ENCODE results near the gene TSPYL4.

Gene TSPYL4

DNA sequence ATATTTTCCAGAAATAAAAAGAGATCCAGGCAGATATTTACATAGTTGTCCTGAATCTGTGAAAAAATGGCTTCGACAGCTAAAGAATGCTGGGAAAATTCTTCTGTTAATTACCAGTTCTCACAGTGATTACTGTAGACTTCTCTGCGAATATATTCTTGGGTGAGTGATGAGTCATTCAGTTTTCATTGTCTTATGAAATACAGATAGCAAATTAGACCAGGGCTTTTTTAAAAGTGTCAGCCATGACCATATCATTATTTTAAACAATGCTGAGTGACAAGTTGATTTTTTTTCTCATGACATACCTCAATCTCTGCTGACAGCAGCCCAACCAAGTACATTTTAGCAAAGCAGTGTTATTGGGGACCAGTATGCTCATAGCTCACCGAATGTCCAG lies 32.8 kb downstream of the TSPYL4 start:
- no peak for DNase-seq

- no peak for DNase-seq
These were observed 35.0 kb downstream of the TSPYL4 start for GRCh38 chr6:116218866-116219265.

DNA sequence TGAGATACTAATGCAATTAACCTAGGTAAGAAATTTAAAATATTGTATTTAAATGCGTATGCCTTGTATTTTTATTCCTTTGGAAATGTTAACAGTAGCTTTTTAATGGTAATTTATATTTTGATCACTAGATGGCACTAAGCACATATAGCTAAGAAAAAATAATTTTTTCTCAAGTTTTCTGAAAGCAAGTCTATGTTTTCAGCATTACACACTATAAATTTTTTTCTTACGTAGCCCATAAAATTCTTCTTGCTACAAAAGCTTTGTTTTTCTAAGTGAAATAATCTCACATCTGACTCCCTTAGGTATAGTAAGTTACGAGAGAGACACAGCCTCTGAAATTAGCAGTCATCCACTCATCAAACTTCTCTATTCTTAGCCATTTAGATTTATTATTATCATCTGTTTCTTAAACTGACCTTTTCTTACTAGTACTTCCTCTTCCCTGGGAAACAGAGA lies 35.7 kb downstream of the TSPYL4 start:
- no peak for DNase-seq

DNA sequence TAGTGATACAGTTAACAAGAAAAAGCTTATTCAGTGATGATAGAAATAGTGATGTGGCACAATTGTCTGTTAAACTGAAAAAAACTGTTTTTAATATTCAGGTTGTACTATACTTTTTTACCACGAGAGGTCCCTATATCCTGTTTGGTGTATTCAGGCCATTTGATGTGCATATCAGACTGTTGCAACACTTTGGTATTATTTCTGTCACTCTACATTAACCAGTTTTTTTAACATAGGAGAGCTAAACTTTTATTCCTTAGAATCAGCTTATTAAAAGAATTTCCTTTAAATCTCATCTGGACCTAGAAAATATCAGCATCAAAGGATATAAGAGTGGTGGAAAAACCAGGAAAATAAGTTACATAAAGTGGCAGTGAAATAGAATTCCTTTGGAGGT lies 36.8 kb downstream of the TSPYL4 start:
- no peak for DNase-seq

DNA sequence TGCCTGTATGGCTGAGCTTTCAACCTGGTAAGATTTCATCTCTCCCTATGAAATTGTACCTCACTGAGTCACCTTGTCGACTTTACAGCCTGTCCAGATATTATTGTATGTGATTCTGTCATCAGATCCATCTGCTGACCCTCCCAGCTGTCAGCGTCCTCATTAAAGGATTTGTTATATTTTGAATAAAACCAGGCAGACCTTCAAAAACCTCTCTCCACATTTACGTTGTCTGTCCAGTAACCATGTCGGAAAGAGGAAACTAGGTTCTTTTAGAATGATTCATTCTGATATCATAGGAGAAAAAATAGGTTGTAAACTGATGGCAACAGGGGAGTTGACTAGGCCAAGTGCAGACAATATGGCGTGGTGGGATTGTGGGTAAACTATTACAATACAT lies 38.5 kb downstream of the TSPYL4 start:
- no peak for DNase-seq

GRCh38 chr6:116214681-116215080 lies 39.2 kb downstream of the TSPYL4 start:
- DNase-seq, result no peak

- DNase-seq, result no peak
These were observed 43.0 kb downstream of the TSPYL4 start for GRCh38 chr6:116210750-116211425.

GRCh38 chr6:116210316-116210715 lies 43.6 kb downstream of the TSPYL4 start:
- no peak for DNase-seq

DNA sequence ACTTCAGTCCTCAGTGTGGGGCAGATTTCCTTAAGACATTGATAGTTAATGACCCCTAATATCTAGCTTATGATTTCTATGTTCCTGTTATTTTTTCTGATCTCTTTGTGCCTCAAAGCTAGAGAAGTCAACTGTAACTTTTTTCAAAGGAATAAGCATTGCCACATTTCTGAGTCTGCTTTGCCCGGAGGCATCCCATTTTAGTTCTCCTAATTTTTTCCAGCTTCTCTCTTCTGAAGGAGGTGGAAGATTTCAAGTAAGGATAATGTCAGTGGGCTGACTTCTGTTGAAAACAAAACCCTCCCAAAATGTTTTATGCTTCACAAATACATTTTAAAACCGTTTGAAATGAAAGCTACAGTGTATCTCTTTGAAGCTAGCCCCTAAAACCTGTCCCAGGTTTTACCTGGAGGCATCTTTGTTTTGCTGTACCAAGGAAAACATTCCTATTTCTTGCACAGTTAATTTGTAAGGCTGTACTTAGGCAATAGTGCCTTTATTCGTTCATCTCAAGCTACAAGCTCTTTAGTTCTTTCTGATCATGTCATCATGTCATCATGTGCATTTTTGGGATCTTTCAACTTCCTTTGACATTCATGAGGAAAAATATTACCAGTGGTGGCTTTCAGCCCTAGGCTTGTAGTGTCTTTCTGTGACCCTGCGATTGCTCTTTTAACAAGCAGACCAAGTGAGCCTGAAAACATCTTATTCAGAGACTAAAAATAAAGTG lies 45.7 kb downstream of the TSPYL4 start:
- no peak for DNase-seq

DNA sequence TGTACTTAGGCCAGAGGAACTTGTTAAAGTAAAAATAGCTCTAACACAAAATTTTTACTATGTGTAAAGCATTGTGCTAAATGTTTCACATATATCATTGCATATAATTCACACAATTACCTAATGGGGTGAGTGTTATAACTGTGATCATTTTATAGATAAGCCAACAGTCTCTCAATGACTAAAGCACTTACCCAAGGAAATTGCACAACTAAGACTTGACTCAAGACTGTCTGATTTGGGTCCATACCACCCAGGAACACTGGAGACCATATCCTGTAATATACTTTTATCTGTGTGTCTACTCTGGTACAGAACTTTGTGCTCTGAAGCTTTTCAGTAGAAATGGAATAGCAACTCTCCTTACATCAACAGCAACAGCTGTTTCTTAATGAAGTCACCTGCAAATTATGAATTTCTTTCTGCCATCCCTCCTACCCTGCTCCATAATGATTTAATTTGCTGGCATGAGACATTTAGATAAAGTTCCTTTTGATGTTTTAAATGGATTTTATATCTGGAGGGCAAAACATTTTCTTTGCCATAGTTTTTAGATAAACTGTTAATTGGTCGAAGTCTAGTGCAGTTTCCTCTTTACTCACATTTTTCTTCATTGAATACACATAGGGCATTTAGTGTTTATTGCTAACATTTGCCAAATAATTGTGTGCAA lies 47.5 kb downstream of the TSPYL4 start:
- DNase-seq, result no peak

DNA sequence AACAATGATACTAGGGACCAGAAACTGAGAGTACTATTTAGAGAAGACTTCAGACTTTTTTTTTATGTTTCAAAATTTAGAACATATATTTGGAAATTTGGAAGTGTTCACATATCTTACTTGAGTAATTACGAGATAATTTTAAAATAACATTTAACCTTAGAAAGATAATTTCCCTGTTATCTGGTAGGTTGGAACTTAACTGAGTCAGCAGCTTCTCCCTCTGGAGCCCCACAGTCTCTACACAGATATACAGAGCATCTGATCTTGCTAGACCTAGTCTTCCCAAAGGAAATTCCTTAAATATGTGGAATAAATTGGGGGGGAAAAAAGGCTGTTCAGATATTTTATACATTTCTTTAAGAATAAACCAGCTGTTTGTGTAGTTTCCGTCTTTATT lies 48.6 kb downstream of the TSPYL4 start:
- no peak for DNase-seq

DNA sequence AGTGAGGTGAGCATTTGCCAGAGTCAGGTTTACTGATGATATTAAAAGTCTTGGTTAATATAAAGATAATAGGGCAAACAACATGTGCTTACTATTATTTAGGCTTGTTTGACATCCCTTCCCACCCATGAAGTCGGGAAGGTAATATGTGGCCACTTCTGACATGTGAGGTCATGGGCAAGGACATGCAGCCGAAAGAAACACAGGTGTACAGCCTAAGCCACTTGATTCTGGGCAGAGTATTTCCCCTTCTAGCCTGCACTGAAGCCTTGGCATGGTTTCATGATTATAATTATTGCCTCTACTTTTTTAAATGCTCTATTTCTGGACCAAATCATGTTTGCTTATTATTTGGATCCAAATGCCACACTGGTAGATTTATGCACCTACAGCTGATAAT lies 52.3 kb downstream of the TSPYL4 start:
- DNase-seq, result no peak

DNA sequence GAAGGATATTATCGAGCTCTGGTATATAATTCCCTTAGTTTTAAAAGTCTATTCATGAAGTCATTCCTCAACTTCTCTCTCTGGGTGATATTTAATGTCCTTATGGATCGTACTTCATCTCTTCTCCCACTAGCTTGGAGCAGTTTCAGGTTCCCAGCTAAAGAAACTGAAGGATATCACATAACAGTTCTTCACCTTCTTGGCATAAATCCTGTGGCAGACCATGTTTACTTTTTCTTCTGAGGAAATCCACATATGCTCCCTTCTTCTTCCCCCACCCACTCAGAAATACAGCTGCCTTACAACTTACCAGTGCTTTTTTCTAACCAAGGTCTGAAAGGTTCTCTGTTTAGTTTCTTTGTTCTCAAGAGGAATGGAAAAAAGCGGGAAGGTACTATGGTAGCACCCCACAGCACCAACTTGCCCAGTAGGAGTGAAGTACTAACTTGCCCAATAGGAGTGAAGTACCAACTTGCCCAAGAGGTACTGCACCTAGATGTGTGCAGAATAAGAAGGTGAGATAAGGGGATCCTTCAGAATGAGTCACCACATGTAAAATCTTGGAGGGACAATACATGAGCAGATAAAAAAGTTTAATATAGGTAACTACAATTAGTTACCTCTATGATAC lies 53.1 kb downstream of the TSPYL4 start:
- DNase-seq, result no peak
